ENCODE results near the gene DERA.
A peak's percentile ranks its signal among the peaks of the same experiment; 100 is the strongest.
"Not testable (repeated sequence)": the region's sequence is repeated elsewhere in the genome, so short reads cannot be mapped to it uniquely, and the experiment has no call there.

Gene DERA

DNA sequence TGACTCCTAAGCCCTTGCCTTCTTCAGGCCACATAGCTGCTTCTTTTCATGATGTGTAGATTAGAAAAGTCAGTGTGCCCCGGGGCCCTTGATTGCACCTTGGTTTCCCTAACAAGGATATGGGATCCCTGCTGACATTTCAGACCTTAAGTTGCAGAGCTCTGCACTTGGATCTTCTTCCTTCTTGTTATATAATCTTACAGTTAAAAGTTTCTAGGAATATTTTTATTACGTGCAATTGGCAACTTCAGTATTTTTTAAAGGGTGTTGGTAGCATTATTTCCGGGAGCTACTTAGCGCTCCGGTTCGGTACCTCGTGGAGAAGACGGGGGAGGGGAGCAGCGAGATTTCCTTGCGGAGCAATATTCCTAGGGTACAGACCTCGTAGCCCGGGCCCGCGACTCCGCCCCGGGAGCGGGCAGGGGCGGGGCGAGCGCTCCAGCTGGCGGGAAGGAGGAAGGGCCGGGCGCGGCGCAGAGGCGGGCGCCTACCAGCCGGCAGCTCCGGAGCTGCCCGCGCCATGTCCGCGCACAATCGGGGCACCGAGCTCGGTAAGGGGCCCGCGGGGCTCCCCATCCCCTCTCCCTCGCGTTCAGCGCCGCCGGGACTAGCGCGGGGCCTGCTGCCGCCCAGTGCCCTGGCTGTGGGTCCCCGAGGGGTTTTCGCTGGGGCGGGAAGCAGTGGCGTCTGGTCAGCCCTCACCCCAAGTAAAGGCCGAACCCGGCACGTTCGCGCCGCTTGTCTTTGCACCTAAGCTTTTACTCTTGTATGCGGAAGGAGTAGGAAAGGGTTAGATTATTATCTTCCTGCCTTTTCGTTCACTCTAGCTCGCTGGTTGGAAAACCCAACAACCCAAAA, at the start of gene DERA:
TSS of gene DERA (plus strand) at position 469 of the 858 bp plus-strand sequence. CDS start at position 521, 52 bp downstream.
- peak within 1 kb of the TSS; percentile 64 for H3K4me3 ChIP-seq (ENCODE audit: low read depth, low read length)

DNA sequence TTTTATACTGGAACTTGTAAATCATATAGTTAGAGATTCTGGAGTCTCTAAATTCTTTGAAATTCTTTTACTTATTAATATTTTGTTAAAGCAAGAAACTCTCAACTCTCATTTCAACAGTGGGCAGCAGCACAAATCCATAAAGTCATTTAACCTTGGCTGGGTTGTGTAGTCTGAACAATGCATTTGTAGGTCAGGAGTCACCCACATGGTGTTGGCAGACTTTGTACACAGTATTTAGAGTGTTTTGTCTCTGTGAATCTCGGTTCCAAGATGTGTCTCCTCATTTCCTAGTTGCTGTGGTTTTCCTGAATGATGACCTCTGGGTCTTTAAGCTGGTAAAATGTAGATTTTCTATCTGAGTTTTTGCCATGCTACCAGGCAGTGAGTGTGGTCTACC, 49.7 kb upstream of the DERA start:
- no peak overlapping the region for H3K4me3 ChIP-seq (ENCODE audit: low read depth, low read length)

DNA sequence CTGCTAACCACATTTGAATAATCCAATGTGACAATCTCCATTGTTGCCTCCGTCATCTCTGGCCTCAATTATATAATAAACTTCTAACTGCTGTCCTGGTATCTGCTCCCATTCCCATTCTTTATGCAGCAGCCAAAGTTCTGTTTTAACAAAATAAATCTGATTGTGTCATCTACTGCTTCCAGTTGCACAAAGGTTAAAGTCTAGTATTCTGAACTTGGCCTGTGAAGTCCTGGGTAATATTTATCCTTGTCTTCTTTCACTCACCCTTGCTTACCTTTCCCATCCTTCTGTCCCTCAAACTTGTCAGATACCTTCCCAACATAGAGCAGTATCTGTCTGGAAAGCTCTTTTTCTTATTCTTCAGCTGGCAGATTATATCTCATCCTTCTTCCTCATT, 48.3 kb upstream of the DERA start:
- no peak overlapping the region for H3K4me3 ChIP-seq (ENCODE audit: low read depth, low read length)

DNA sequence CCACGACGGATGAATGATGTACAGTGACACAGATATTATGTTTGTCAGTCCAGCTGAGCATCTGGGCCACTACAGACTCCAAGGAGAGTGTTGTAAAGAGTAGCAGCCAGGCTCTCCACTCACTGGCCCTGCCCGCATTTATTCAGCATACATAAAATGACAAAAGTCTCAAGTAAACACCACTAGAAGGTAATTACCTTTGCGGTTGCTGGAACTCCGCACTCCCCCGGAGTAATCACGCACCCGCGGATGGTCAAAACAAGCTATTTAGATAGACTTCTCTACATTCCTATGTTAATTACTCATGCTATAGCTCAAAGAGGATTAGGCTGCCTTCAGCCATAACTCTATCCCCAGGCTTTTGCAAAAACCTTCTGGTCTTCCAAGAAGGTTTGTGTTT, 47.8 kb upstream of the DERA start:
- no peak overlapping the region for H3K4me3 ChIP-seq (ENCODE audit: low read depth, low read length)

DNA sequence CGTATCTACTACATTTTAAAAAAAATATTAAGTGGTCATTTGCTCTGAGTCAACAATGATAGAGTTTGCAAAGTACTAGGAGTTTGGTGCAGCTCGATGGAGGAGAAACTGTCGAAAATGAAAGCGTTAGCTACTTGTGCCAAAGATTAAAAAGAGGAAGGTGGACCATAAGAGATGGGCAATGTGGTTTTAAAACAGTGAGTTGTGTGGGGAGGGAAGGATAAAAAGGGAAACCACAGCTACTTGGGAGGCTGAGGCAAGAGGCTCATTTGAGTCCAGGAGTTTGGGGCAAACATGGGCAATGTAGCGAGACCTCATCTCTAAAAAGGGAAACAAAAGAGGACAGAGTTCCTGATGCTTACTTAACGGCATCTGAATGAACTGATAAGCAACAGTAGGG, 47.1 kb upstream of the DERA start:
- no peak overlapping the region for H3K4me3 ChIP-seq (ENCODE audit: low read depth, low read length)

DNA sequence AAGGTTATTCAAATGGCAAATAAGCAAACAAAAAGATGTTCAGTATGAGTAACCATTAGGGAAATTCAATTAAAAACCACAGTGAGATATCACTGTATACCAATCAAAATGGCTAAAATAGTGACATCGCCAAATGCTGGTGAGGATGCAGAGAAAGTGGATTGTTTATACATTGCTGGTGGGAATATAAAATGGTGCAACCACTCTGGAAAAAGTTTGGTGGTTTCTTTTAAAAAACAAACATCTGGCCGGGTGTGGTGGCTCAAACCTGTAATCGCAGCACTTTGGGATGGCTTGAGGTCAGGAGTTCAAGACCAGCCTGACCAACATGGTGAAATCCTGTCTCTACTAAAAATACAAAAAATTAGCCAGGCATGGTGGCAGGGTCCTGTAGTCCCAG, 42.9 kb upstream of the DERA start:
- H3K4me3 ChIP-seq (ENCODE audit: low read depth, low read length), result no peak overlapping the region

DNA sequence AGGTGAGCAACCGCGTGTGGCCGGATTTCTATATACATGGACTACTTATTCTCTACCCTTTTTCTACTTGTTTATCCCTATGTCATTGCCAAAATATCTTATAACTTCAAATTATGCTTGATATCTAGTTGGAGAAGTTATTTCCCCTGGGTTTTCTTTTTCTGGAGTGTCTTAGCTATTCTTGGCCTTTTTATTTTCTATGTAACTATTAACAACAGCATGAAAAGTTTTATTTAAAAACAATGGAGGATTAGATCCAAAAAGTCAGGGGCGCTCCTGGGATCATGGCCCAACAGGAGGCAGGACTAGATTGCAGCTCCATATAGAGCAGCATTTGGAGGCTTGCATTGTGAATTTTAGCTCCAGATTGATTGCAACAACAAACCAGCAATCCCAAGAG, 37.6 kb upstream of the DERA start:
- H3K4me3 ChIP-seq (ENCODE audit: low read depth, low read length), result no peak overlapping the region

DNA sequence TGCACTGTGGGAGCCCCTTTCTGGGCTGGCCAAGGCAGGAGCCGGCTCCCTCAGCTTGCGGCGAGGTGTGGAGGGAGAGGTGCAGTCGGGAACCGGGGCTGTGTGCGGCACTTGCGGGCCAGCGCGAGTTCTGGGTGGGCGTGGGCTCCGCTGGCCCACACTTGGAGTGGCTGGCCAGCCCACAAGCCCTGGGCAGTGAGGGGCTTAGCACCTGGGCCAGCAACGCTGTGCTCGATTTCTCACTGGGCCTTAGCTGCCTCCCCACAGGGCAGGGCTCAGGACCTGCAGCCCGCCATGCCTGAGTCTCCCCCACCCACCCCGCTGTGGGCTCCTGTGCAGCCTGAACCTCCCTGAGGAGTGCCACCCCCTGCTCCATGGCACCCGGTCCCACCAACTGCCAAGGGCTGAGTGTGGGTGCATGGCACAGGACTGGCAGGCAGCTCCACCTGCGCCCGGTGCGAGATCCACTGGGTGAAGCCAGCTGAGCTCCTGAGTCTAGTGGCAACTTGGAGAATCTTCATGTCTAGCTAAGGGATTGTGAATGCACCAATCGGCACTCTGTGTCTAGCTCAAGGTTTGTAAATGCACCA, 36.5 kb upstream of the DERA start:
- not testable (repeated sequence) for H3K4me3 ChIP-seq (ENCODE audit: low read depth, low read length)

DNA sequence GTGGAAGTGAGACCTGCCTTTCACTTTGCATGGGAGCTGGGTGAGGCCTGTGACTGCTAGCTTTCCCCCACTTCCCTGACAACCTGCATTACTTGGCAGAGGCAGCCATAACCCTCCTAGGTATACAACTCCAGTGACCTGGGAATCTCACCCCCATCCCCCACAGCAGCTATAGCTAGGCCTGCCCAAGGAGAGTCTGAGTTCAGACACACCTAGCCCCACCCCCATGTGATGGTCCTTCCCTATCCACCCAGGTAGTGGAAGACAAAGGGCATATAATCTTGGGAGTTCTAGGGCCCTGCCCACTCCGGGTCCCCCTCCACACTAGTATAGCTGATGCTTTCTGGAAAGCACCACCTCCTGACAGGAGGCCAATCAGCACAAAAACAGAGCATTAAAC, 35.3 kb upstream of the DERA start:
- no peak overlapping the region for H3K4me3 ChIP-seq (ENCODE audit: low read depth, low read length)

DNA sequence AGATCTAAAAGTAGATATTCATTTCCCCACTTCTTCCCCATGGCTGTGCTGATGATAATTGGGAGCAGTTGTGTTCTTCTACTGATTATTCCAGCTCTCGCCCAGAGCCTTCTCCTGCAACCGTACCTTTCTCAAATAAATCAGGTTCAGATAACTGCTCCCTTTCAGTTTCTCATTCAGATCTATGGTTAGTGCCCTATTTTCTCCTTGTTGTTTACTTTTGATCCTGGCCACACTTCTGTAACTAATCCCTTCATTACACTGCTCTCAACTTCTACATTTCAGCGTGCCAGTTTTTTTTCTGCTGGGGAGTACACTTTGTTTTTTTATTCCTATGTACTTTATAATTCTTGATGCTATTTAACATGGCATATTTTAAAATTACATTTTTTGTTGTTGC, 31.7 kb upstream of the DERA start:
- no peak overlapping the region for H3K4me3 ChIP-seq (ENCODE audit: low read depth, low read length)

DNA sequence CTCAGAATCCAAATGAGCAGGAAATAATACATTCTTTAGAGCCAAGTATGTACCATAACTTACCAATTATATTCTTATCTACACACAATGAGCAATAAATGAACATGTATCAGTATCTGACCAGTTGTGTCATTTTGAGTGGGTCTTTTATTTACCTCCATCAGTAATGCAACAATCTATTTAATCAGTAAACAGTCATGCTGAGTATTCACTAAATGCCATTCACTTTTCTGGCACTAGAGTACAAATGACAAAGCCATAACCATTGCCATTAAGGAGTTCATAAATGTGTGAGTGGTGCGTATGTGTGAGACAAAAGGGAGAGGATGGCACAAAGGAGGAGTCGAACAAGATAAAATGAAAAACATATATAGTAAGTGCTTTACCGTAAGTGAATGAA, 30.4 kb upstream of the DERA start:
- no peak overlapping the region for H3K4me3 ChIP-seq (ENCODE audit: low read depth, low read length)

DNA sequence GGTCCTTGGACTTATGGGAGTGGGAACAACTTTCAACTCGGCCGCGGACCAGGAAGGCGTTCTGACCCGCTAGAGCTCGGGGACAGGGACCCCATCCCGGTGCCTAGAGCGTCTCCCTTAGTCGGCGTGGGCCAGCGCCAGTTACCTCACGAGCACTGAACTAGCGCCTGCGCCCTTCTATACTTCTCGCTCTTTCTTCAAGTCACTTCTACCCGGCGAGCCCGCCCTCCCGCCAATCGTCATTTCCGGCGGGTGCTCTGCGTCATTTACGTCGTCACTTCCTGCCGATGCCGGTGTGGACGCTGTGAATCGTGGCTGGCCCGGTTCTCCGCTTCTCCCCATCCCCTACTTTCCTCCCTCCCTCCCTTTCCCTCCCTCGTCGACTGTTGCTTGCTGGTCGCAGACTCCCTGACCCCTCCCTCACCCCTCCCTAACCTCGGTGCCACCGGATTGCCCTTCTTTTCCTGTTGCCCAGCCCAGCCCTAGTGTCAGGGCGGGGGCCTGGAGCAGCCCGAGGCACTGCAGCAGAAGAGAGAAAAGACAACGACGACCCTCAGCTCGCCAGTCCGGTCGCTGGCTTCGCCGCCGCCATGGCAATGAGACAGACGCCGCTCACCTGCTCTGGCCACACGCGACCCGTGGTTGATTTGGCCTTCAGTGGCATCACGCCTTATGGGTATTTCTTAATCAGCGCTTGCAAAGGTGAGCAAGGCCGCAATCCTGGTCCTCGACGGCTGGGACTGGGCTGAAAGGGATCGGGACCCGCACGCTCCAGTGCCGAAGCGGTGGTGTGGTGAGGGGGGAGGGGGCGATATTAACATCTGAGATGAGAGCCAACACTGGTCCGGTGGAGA, 28.8 kb upstream of the DERA start, which contains the start of gene STRAP:
TSS of gene STRAP (plus strand) at position 270 of the 854 bp plus-strand sequence. CDS start at position 591, 321 bp downstream.
- H3K4me3 ChIP-seq (ENCODE audit: low read depth, low read length), result peak within 1 kb of the TSS; percentile 99

DNA sequence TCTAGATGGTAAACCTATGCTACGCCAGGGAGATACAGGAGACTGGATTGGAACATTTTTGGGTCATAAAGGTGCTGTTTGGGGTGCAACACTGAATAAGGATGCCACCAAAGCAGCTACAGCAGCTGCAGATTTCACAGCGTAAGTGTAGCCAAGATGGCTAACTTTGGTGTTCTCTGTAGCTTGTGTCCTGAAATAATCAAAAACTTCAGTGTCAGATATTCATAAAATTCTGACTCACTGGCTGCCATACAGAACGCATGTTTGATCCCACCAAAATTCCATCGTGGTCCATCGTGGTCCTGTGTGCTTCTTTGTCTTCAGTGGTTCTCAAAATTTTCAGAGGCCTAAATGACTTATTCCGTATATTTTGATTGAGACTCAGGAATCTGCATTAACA, 27.6 kb upstream of the DERA start:
- peak overlapping the region; percentile 99 for H3K4me3 ChIP-seq (ENCODE audit: low read depth, low read length)

DNA sequence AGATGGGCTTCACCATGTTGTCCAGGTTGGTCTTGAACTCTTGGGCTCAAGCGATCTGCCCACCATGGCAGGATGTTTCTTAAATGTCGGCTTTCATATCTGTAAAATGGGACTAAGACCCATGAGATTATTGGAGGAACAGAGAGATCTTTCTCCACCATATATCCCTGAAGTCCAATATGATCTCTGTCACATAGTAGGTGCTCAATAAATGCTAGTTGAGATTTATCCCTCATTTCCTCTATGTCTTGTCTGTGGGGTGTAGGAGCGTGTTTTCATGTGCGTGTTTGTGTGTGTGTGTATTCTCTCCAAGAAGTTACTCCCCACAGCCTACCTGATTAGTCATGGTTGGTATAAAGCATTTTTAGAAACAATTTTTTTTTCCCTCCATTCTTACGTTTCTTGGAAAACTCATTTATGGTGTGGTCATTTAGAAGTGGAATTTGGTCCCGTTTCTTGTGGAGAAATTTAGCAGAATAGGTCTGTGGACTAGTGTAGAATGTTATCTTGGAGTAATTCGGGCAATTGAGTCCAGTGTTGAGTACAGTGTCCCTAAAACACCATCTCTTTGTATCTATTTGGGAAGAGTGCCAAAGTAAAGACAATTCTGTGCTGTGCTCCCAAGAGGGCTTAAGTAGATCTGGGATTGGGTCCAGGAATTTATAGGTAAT, 24.6 kb upstream of the DERA start:
- no peak overlapping the region for H3K4me3 ChIP-seq (ENCODE audit: low read depth, low read length)

DNA sequence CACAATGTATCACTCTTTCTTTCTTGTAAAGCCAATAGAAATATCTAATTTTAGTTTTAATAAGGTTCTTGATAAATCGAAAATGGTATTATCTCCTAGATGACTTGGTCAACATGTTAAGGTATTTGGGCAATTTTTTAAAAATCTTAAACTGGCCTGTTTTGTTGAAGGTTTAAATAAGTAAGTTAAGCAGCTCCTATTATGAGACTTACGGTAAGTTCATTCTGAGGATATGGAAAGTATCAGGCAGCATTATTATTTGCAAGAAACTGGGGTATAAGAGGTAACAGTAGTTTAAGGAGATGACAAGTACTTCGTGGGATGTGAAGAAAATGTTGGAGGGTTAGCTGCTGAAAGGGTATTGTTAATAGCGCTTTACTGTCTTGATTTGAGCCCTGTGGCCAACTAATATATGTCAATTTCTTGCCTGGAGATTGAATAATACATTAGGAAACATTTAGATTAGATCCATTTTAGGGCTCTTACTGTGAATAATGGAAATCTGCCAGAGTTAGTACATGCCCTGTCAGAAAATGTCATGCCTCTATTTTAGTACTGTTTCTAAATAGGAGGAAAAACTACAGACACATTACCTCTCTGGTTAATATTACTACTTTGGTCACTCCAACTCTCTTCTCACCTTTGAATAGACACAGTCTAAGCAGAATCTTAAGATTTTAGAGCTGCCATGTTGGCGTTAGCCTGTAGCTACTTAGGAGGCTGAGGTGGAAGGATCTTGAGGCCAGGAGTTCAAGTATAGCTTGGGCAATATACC, 23.9 kb upstream of the DERA start:
- no peak overlapping the region for H3K4me3 ChIP-seq (ENCODE audit: low read depth, low read length)

DNA sequence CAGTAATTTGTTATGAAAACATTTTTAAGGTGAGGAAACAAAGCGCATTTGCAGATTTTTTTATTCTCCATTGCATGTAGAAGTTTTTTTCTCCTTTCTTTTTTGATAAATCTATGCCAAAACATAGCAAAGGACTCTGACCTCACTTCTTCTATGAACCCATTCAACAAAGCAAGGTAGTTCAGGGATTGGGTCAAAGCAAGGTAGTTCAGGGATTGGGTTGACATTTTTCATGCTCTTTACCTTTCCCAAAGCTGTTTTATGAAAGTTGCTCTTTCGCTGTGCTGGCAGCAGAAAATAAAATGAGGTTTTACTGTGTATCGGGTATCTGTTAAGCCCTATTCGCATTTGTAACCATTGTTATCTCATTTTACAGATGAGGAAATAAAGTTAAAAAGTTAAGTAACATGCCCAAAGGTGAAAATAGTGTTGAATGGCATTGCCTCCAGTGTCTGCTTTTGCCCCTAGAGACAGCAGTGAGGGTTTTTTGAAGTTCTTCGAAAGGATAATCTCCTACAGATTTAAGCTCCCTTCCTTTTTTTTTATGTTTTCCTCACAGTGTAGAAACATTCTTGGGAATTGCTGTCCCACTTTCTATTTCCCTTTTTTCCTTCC, 18.4 kb upstream of the DERA start:
- no peak overlapping the region for H3K4me3 ChIP-seq (ENCODE audit: low read depth, low read length)

DNA sequence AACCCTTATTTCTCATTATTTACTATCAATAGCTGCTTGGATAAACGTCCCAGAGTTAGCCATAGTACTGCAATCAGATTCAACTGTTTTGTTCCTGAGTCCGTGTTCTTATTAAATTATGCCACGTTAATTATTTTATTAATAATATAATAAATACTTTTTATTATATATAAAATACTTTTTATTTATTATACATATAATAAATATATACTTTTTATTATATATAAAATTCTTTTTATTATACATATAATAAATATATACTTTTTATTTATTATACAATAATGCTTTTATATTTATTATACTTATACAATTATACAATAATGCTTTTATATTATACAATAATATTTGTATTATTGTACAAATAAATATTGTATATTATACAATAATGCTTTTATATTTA, 17.9 kb upstream of the DERA start:
- no peak overlapping the region for H3K4me3 ChIP-seq (ENCODE audit: low read depth, low read length)

DNA sequence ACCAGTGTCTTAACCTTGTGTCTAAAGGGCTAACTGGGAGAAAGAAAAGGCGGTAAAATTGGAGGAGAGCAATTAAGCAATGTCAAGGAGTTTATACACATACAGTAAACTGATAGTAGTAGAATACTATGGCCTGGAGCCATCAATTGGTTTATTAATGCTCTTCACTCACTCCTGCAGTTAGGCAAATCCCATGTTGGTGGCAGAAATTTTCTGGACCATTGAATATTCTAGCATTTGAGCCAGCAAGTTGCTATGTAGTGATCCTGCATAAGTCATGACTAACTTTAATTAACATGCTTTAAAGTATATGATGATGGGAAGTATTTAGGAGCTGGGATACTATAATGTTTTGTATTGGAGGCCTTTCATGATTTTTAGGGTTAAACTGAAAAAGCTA, 14.3 kb upstream of the DERA start:
- no peak overlapping the region for H3K4me3 ChIP-seq (ENCODE audit: low read depth, low read length)

DNA sequence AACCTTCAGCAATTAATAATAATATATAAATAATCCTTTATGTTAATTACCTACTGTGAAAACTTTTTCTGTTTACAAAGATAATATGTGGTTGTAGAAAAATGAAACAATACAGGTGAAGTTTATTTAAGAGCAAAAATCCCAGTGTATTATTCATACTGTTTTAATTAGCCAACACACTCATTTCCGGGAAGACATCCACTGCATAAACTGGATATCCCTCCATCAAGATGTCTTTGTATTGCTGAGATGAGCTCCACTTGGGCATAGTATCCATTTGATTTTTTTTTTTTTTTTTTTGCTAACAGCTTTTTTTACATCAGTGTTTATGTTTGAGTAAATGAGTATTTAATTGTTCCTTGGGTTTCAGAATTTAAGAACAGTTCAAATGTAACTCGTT, 13.7 kb upstream of the DERA start:
- H3K4me3 ChIP-seq (ENCODE audit: low read depth, low read length), result no peak overlapping the region
